ENCODE data around the gene DQX1. TPM values are rescaled to one million over a fixed set of nuclear protein-coding genes. Genes with fewer than 3 reads are reported as not detected.
A peak's percentile ranks its signal among the peaks of the same experiment; 100 is the strongest.
"Not testable (repeated sequence)": the region's sequence is repeated elsewhere in the genome, so short reads cannot be mapped to it uniquely, and the experiment has no call there.

Gene DQX1
- total RNA-seq, 1 donor from 2014 or later, result 0.43 TPM

DNA sequence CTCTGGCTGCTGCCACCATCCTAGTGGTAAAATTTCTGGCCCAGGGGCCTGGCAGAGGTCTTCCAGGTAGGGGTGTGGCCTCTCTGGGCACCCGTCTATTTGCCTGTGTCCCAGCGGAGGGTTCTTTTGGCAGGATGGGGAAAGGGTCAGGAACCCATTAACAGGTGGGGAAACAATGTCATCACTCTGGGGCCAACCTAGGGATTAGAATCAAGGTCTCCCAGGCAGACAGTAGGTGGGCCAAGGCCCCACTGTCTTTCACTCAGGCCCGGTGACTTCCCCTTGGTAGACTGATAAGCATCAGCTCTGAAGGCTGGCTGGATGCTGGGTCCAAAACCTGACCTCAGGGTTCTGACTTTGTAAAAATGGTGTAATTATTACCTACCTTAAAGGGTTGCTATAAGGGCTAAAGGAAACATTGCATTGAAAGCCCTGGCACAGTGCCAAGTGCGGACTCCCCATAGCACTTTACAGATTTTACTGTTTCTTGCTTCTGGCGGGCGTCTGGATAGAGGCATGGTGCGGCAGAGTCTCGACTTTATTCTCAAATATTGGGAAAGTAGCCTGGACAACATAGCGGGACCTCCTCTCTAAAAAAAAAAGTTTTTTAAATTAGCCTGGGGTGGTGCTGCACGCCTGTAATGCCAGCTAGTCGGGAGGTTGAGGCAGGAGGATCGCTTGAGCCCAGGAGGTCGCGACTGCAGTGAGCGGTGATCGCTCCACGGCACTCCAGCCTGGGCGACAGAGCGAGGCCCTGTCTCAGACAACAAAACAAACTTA lies 28.8 kb downstream of the DQX1 start:
- DNase-seq (ENCODE audit: low spot score), result no peak

DNA sequence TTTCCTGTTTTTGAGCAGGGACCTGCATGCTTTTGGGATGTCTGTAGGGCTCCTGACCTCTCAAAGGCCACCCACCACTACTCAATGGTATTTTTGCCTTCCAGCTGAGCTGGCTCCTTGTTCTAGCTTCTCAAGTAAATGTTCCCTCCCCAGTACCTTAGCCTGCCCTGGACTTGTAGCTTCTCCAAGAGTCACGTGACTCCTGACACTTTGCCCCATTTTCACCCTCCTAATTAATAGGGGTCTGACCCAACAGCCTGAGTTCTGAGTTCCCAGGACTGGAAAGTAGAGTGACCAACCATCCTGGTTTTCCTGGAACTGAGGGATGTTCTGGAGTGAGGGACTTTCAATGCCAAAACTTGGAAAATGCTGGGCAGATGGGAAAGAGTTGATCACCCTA lies 30.6 kb downstream of the DQX1 start:
- no peak for DNase-seq (ENCODE audit: low spot score)

DNA sequence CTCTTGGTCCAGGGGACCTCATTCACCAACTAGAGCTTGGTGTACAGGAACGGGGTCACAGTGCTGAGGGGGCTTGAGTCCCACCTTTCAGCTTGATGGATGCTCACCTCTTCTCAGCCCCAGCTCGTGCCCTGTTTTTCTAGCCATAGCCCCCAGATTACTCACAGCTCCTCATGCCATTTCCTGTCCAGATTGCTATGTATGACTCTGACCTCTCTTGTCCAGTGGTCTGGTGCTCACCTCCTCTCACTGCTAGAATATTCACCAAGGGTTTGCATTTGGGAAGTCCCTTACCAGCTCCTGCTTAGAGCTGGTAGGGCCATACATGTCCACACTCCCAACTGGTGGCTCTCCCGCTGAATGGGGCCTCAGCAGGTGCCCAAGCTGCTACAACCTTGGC lies 32.5 kb downstream of the DQX1 start:
- no peak for DNase-seq (ENCODE audit: low spot score)

DNA sequence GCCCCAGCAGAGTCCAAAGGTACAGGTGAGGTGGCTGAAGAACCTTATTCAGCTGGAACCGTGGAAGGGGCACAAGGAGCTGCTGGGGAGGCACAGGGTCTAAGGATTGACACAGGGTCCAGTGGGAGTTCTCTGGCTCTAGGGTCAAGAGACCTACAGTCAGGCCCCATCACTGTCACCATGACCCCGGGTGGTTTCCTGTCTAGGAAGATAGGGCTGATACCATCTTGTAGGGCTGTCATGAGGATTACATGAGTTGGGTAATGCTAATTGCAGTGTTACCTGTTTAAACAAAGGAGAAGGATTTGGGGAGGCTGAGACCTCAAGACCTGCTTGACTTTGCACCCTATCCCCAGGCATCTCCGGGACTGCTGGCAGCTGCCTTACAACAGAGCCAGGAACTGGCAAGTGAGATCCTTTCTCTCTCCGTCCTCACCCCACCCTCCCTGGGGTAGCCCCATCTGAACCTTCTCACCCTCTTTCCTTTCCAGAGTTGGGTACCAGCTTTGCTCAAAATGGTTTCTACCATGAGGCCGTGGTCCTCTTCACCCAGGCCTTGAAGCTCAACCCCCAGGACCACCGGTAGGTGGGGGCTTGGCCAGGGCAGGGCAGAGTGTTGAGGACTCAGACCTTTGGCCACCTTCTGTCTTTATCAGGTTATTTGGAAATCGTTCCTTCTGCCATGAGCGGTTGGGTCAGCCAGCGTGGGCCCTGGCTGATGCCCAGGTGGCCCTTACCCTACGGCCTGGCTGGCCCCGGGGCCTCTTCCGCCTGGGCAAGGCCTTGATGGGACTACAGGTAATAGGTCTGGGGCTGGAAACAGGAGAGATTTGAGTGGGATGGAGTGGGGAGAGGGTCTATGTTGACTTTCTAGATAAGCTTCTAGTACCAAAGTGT lies 34.1 kb downstream of the DQX1 start:
- DNase-seq (ENCODE audit: low spot score), result no peak

DNA sequence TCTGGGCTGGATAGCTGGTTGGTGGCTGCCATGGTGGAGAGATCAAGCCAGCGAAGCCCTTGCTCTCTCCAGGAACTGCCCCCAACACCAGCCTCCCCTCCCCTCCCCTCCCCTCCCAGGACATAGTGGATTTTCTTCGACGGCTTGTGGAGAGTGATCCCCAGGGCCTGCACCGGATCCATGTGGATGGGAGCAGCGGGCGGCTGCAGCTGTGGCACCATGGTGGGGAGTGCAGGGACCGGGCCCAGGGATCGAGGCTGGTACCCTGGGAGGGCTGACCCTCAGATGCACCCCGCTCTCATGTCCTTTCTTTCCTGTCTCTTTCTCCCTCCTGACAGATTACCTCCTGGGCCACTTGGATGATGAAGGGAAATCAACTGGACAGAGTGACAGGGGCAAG lies 36.1 kb downstream of the DQX1 start:
- DNase-seq (ENCODE audit: low spot score), result no peak

DNA sequence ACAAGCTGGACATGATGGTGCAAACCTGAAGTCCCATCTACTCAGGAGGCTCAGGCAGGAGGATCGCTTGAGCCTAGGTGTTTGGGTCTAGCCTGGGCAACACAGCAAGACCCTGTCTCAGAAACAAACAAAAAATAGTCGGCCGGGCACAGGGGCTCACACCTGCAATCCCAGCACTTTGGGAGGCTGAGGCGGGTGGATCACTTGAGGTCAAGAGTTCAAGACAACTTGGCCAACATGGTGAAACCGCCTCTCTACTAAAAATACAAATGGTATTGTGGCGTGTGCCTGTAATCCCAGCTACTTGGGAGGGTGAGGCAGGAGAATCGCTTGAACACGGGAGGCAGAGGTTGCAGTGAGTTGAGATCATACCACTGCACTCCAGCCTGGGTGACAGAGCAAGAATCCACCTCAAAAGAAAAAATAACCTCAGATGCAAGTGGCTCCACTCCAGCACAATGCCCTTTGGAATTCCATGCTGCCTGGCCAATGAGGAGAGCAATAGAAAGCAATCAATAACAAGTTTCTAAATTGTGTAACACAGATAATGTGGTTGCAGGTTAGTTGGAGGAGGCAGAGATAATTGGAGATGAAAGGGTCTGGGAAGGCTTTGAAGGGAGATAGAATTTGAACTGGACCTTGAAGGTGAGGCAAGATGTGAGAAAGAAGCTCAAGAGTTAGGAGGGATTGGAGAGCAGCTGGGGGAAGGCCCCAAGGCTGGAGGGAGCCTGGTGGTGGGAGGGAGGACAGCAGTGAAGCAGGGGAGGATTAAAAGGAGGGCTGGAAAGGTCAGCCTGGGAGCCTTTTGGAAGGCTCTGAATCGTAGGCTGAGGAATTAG lies 37.2 kb downstream of the DQX1 start:
- DNase-seq (ENCODE audit: low spot score), result peak; percentile 71

DNA sequence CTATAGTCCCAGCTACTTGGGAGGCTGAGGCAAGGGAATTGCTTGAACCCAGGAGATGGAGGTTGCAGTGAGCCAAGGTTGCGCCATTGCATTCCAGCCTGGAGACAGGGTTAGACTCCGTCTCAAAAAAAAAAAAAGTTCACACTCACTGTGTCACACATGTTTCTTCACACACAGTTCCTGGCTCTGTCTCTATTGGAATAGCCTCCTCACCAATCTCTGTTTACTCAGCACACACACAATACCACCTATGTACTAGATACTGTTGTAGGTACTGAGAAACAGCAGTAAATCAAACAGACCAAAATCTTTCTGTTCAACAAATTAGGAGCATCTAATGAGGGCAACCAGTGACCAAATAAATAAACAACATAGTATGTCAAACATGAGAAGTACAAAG lies 39.9 kb downstream of the DQX1 start:
- no peak for DNase-seq (ENCODE audit: low spot score)

DNA sequence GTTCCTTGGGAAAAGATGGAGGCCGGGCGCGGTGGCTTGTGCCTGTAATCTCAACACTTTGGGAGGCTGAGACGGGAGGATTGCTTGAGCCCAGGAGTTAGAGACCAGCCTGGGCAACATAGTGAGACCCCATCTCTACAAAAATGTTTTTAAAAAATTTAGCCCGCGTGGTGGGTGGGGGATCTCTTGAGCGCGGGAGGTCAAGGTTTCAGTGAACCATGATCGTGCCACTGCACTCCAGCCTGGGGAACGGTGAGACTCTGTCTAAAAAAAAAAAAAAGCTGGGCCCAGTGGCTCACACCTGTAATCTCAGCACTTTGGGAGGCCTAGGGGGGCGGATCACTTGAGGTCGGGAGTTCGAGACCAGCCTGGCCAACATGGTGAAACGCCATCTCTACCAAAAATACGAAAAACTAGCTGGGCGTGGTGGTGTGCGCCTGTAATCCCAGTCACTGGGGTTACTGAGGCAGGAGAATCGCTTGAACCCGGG lies 42.3 kb downstream of the DQX1 start:
- DNase-seq (ENCODE audit: low spot score), result not testable (repeated sequence)

DNA sequence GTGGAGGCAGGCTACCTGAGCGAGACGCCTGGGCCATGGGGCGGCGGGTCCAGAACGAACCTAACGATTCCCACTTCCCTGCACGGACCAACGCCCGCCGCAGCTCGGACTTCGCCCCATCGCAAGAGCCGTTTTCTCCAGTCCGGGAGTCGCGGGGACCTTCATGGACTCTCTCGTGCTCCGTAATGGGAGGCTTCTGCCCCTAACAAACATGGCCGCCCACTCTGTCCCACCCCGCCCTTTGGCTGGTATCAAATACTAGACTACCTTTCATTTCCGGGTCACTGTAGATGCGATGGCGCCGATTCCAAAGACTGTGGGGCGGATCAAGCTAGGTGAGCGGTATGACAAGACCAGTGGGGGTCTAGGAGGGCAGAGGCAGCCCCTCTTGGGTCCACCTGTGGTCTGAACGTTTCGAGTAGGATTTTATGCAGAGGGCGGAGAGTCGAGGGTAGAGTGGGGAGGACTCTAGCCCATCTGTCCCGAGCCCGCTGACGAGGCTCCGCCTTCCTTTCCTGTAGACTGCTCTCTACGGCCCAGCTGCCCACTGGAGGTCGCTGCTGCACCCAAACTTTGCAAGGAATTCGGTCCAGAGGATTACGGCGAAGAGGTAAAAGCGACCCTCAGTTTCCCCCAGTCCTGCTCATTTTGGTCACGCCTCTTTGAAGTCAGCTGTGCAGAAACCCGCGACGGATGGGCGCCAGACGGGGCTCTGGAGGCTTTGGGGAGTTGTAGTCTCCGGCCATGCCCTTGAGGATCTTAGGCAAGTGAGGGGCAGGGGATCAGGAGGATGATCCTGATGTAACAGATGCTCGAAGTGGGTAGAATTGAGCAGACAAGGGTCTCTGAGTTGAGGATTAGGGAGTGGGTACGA lies 43.0 kb downstream of the DQX1 start, which contains the start of the genes CCDC142 and TTC31:
Gene CCDC142 (minus strand): TSS at position 198 of the 874 bp plus-strand sequence. CDS start 161 bp downstream, at position 37.
Gene TTC31 (plus strand): TSS at position 281 of the 874 bp plus-strand sequence. CDS start 15 bp downstream, at position 296.
- peak; percentile 97 for DNase-seq (ENCODE audit: low spot score)

DNA sequence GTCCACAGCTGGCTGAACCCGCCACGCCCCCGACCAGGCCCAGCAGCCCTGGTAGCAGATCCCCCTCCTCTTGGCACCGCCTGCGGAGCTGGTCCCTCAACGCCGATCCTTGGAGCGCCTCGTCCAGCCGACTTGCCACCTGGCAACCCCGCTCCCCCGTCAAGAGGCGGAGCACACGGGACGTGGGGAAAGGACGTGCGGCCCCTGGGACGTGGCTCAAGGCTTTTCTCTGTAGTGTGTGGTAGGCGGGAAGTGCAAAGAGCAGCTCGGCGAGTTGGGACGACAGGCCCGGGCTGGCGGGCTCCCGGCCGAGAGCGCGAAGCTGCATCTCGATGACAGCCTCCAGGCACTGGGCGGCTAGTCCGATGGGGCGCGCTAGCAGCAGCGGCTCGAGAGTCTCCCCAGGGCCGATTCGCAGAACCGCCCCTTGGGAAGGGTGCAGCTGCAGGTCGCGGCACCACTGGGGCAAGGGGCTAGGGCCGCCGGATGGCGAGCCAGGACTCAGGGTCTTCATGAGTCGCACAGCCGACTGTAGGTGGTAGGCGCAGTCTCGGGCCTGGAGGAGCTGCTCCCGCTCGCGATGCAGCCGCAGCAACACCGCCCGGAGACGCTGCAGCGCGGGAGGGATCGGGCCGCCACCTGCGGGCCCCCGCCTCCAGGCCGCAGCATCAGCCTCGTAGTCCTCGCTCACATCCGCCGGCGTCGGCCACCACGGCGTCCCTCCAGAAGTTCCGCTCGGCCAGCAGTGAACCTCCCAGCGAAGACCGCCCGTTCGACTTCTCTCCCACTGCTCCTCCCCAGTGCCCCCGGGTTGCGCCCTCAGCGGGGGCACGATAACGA lies 43.9 kb downstream of the DQX1 start:
- DNase-seq (ENCODE audit: low spot score), result no peak

DNA sequence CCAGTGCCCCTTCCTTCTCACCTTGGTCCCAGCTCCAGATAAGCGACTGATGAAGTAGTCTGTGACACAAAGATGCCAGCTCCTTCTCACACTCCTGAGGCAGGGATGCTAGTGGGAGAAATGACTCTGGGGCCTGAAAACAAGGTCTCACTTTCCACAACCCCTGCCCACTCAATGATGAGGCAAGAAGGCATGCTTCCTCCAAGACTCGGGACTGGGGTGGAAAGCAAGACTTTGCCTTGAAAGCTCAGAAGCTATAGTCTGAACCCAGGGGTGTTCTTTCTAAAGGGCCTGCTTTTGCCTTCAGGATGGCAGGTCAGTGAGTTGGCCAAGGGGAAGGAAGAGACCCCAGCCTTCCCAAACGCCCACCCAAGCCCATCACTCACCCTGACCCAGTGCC lies 44.6 kb downstream of the DQX1 start:
- no peak for DNase-seq (ENCODE audit: low spot score)

DNA sequence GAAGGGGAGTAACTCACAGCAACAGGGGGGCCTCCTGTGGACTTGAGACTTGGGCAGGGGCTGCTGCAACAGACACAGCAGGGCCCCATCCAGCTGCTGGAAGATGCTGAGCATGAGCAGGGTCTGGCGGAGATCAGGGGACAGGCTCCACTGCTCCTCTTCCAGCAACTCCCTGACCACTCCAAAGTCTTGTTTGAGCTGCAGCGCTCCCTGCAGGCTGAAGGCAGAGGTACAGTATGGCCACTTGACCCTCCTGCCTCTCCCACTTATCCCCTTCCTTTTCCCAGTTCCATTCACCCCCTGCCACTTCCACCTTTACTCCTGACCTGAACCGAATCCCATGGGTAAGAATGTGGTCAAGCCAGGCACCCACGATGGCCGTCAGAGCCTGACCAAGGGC lies 51.1 kb downstream of the DQX1 start:
- DNase-seq (ENCODE audit: low spot score), result no peak

DNA sequence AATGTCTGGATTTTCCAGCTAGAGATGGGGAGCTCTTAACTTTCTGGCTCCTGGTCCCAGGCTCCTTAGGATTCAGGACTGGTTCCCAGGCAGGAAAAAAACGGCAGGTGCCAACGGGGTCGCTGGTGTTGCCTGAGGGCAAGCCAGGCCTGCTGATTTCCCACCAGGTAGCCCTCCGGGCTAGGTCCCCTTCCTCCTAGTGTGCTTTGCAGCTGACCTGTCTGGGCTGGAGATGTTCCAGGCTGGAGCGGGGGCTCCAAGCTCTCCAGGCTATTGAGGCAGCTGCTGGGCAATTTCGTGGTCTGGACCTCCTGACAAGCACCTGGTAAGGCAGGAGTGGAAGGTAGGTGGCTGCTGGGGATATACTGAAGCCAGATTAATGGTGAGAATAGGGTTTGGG lies 51.5 kb downstream of the DQX1 start:
- no peak for DNase-seq (ENCODE audit: low spot score)

DNA sequence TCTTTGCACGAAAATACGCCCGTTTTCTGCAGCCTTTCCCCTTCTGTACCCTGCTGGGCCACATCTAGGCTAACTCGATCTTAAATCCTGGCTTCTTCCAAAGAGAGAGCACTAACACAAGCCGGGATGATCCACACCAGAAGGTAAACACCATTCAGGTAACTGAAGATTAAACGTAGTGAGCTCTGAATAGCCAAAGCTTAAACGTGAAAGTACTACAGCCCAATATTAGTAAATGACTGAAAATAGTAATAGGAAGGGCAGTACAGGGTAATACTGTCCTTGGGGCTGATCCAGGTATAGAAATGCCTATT lies 53.1 kb downstream of the DQX1 start:
- no peak for DNase-seq (ENCODE audit: low spot score)

DNA sequence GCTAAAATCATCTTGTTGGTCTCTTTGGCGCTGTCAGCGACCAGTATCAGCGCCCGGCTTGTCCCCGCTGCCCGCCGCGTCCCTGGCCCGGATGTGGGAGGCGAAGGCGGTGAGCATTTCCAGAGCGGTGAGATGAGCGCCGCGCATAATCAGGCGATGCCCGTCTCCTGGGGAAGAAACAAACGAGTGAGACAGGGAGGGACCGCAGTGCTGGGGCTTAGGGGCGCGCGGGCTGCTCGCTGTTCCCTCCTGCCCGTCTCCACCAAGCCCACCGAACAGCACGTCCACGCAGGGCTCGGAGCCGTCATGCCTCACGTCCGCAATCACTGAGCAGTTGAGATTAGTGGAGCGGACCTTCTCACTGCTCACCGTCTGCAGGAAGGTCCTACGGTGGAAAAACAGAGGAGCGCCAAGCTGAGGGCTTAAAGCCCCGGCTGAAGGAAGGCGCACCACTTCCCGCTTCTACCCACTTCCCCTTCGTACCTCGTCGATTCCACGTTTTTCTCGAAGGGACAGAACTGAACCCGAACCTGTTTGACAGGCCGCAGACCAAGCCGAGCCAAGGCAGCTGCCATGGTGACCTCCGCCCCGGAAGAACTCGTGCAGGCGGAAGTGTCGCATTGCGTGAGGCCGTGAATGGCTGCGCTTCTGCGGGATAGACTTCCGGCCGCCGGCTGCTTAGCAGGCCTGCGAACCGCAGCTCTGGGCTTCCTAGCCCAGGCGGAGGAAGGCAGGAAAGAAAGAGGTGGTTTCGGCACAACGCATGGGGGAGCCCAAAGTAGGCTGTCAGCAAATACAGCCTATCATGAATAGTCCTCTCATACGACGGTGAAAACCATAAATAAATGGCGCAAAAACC lies 53.7 kb downstream of the DQX1 start, which contains the start of gene MRPL53:
Gene MRPL53 (minus strand): TSS at position 595 of the 859 bp plus-strand sequence. CDS start 20 bp downstream, at position 575.
- peak; percentile 95 for DNase-seq (ENCODE audit: low spot score)

DNA sequence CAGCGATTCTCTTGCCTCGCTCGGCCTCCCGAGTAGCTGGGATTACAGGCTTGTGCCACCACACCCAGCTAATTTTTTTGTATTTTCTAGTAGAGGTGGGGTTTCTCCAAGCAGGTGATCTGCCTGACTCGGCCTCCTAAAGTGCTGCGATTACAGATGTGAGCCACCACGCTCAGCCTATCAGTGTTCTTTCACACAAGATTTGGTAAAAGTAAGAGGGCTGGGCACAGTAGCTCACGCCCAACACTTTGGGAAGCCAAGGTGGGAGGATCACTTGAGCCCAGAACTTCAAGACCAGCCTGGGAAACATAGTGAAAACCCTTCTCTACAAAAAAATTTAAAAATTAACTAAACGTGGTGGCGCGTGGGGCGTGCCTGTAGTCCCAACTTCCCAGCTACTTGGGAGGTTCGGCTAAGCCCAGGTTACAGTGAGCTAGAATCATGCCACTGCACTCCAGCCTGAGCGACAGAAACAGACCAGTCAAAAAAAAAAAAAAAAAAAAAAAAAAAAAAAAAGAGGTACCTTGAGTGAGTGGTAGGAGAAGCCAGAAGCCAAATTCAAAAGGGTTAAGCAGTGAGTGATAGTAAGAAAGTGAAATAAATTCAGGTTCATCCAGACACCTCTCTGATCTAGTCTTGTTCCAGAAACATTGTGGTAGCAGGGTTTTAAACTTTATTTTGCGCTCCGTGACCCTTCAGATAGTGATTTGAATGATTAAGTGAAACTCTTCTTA lies 54.5 kb downstream of the DQX1 start:
- DNase-seq (ENCODE audit: low spot score), result no peak

DNA sequence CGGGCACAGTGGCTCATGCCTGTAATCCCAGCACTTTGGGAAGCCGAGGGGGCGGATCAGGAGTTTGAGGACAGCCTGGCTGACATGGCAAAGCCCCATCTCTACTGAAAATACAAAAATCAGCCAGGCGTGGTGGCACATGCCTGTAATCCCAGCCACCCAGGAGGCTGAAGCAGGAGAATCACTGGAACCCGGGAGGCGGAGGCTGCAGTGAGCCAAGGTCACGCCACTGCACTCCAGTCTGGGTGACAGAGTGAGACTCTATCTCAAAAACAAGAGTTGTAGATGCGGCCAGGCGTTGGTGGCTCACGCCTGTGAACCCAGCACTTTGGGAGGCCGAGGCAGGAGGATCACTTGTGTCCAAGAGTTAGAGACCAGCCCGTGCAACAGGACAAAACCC lies 55.3 kb downstream of the DQX1 start:
- not testable (repeated sequence) for DNase-seq (ENCODE audit: low spot score)
